KMS-11 (cell line): ENCODE results near the gene SCGB1C1.
"Not testable (repeated sequence)": the region's sequence is repeated elsewhere in the genome, so short reads cannot be mapped to it uniquely, and the experiment has no call there.

Source experiments
- H2AFZ ChIP-seq: fragments of 200-600 bp; sonication (generic); 2 replicates; pipeline ENCODE4 v1.6.1; 2016; ENCODE audit warnings: antibody characterized with exemption, mixed run types, low read depth
- H3K27ac ChIP-seq: fragments of 200-600 bp; sonication (generic); 2 replicates; pipeline ENCODE4 v1.6.1; 2016; ENCODE audit warnings: mild to moderate bottlenecking, mixed run types
- H3K27me3 ChIP-seq: fragments of 200-600 bp; sonication (generic); 2 replicates; pipeline ENCODE4 v1.6.1; 2017; ENCODE audit warnings: mild to moderate bottlenecking, low read depth, mixed run types, moderate library complexity; ENCODE audit not compliant: insufficient read depth
- H3K36me3 ChIP-seq: fragments of 200-600 bp; sonication (generic); 2 replicates; pipeline ENCODE4 v1.6.1; 2017; ENCODE audit warnings: mild to moderate bottlenecking, mixed run types; ENCODE audit not compliant: insufficient read depth
- H3K4me1 ChIP-seq: fragments of 200-600 bp; sonication (generic); 2 replicates; pipeline ENCODE4 v1.6.1; 2016; ENCODE audit warnings: mild to moderate bottlenecking, low read depth, mixed run types; ENCODE audit not compliant: poor library complexity, severe bottlenecking
- H3K4me2 ChIP-seq: fragments of 200-600 bp; sonication (generic); 2 replicates; pipeline ENCODE4 v1.7.0; 2016; ENCODE audit warnings: mild to moderate bottlenecking, mixed run types
- H3K4me3 ChIP-seq: fragments of 200-600 bp; sonication (generic); IDR thresholded peaks from 2 replicates; pipeline ENCODE4 v1.6.1; 2017; ENCODE audit warnings: low read depth, low read length, mixed read lengths; ENCODE audit not compliant: insufficient read depth
- H3K79me2 ChIP-seq: fragments of 200-600 bp; sonication (generic); 2 replicates; pipeline ENCODE4 v1.6.1; 2016; ENCODE audit warnings: low read depth, mixed run types; ENCODE audit not compliant: insufficient read depth
- H3K9ac ChIP-seq: fragments of 200-600 bp; sonication (generic); 2 replicates; pipeline ENCODE4 v1.6.1; 2016; ENCODE audit warnings: mild to moderate bottlenecking, mixed run types
- H4K20me1 ChIP-seq: fragments of 200-600 bp; sonication (generic); 2 replicates; pipeline ENCODE4 v1.6.1; 2016; ENCODE audit warnings: mild to moderate bottlenecking, mixed run types; ENCODE audit not compliant: insufficient read depth
- CTCF ChIP-seq: fragments of 200-600 bp; sonication (generic); conservative IDR thresholded peaks from 2 replicates; pipeline ENCODE4 v1.6.1; 2017; ENCODE audit warnings: low read depth, mild to moderate bottlenecking, antibody characterized with exemption, low read length, moderate library complexity, mixed read lengths

SCGB1C1 gene

DNA sequence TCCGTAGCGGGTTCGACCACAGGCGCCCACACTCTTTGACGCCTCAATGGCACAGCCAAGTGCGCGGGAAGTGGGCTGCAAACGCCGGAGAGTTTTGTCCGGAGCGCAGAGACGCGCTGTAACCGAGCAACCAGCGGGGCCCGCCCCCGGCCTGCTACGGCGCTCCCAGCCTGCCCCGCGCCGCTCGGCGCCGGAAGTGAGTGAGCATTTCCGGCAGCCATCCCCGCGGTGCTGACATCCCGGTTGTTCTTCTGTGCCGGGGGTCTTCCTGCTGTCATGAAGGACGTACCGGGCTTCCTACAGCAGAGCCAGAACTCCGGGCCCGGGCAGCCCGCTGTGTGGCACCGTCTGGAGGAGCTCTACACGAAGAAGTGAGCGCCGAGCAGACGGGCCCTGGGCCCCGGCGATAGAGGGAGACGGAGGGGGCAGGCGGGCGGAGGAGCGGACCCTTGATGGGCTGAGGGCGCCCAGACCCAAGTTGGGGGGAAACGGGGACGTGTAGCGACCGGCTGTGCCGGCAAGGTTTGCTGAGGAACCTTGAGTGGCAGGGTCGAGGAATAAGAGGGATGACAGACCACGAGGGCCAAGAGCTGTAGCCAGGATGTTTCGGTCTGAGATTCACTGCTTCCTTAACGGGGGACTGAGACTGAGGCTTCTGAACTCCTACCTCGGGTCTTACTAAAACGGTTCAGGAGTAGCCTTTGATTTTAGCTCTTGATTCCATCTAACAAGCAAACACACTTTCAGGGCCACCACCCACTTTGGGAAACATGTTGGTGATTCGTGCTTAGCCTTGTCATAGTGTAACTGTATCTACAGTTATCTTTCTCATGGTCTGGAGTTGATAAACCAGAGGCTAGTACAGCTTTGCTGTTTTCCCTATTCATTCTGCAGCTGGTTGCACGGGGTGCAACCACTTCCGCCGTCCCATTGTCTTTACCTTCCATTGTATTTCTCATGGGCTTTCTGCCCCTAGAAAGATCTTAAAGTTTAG is 44.2 kb downstream of the SCGB1C1 start, which contains the start of gene PSMD13:
PSMD13 (plus strand) TSS at position 203 of the 994 bp plus-strand sequence; CDS start at position 277, 74 bp downstream.
- peaks cover 26% of the 10 kb centered on the region for H3K4me1 ChIP-seq
- peak within 1 kb of the TSS; percentile 38 for H3K4me3 ChIP-seq
- peak within 1 kb of the TSS; percentile 65 for H3K27ac ChIP-seq
- H3K9ac ChIP-seq = peak within 1 kb of the TSS; percentile 80
- peak; percentile 21; the same call in 1 of the 2 replicates for TF ChIP-seq CTCF
- no peaks in the 10 kb centered on the region for H3K36me3 ChIP-seq
- peak within 1 kb of the TSS; percentile 88 for H3K4me2 ChIP-seq
- H2AFZ ChIP-seq = peak within 1 kb of the TSS; percentile 93
- peaks cover 45% of the 10 kb centered on the region for H3K79me2 ChIP-seq
- H4K20me1 ChIP-seq = no peaks in the 10 kb centered on the region
- no peaks in the 10 kb centered on the region for H3K27me3 ChIP-seq

GRCh38 chr11:238346-238745 is 45.5 kb downstream of the SCGB1C1 start:
- H3K9ac ChIP-seq, H3K36me3 ChIP-seq, H3K27ac ChIP-seq, H3K27me3 ChIP-seq, H2AFZ ChIP-seq, H3K4me3 ChIP-seq, H4K20me1 ChIP-seq: not testable (repeated sequence)
- Histone ChIP-seq H3K4me1 (peaks cover 26% of the 10 kb centered on the region), H3K79me2 (peaks cover 45% of the 10 kb centered on the region), H3K4me2 (peak overlapping the region; percentile 88)

- Histone ChIP-seq H3K27ac (no peak overlapping the region), H3K4me2 (no peak overlapping the region), H3K4me1 (peaks cover 20% of the 10 kb centered on the region), H4K20me1 (no peaks in the 10 kb centered on the region), H3K36me3 (peaks cover 7% of the 10 kb centered on the region; the same call in 1 of the 2 replicates), H3K9ac (no peak overlapping the region), H3K79me2 (peaks cover 45% of the 10 kb centered on the region), H2AFZ (no peak overlapping the region), H3K27me3 (no peaks in the 10 kb centered on the region), H3K4me3 (no peak overlapping the region)
- TF ChIP-seq CTCF = no peak
These were observed 47.4 kb downstream of the SCGB1C1 start for GRCh38 chr11:240315-240714.

GRCh38 chr11:241634-242033 is 48.8 kb downstream of the SCGB1C1 start:
- TF ChIP-seq CTCF = no peak
- H3K4me3 ChIP-seq = no peak overlapping the region
- no peak overlapping the region for H2AFZ ChIP-seq
- H4K20me1 ChIP-seq = no peaks in the 10 kb centered on the region
- peaks cover 7% of the 10 kb centered on the region; the same call in 1 of the 2 replicates for H3K36me3 ChIP-seq
- H3K4me1 ChIP-seq = peaks cover 17% of the 10 kb centered on the region
- no peaks in the 10 kb centered on the region for H3K27me3 ChIP-seq
- no peak overlapping the region for H3K27ac ChIP-seq
- no peak overlapping the region for H3K4me2 ChIP-seq
- peaks cover 45% of the 10 kb centered on the region for H3K79me2 ChIP-seq
- no peak overlapping the region for H3K9ac ChIP-seq
